ES-I3 (cell line): ENCODE results near the gene PAX6.

Source experiments
- H3K36me3 ChIP-seq: 2 replicates; pipeline ENCODE4 v1.6.1; 2013; ENCODE audit warnings: mild to moderate bottlenecking, low read length, control low read depth, moderate library complexity; ENCODE audit not compliant: insufficient read depth
- H3K4me1 ChIP-seq: 2 replicates; pipeline ENCODE4 v1.6.1; 2013; ENCODE audit warnings: mild to moderate bottlenecking, control low read depth, low read length; ENCODE audit not compliant: insufficient read depth
- H3K9ac ChIP-seq: 2 replicates; pipeline ENCODE4 v1.6.1; 2013; ENCODE audit warnings: low read depth, mild to moderate bottlenecking, low read length, moderate library complexity
- H3K9me3 ChIP-seq: 2 replicates; pipeline ENCODE4 v1.6.1; 2013; ENCODE audit warnings: mild to moderate bottlenecking, low read length, moderate library complexity; ENCODE audit not compliant: control insufficient read depth, insufficient read depth

Gene PAX6

DNA sequence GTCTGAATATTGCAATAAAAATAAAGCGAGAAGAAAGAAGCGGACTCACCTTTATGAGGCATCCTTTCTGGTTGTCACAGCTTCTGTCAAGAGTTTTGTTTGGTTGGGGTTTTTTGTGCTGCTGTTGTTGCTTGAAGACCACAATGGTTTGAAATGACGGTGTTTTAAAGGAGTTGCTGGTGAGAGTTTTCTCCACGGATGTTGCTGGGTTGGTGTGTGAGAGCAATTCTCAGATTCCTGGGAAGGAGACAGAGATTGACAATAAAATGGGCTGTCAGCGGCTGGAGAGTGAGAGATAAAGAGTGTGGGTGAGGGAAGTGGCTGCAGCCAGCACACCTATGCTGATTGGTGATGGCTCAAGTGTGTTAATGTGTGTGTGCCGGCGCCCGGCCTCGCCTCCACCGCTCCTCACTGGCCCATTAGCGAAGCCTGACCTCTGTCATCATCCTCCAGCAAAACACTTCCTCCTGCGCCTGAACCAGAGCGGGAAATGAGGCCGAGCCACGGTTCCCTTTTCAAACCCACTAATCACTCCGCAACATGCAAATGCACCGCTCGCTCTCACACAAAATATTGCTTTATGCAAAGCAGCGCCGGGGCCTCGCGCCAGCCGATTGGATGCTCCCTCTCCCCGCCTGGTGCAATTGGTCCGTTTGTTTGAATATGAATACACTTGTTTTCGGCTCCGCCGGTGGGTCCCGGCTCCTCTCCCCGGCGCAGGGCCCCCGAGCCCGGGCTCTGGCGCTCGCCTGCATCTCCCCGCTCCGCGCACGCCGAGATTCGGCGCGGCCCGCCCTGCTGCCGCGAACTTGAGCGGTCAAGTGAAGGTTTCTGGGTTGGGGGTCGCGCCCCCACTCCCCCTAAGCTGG is at the start of gene PAX6:
Gene PAX6 (minus strand): TSS at position 544 of the 869 bp plus-strand sequence. CDS start 4,911 bp downstream, outside the sequence.
- H3K36me3 ChIP-seq: no peaks in the 10 kb centered on the region
- H3K9ac ChIP-seq: peak within 1 kb of the TSS; percentile 57; the same call in 1 of the 2 replicates
- H3K4me1 ChIP-seq: peaks cover 26% of the 10 kb centered on the region
- H3K9me3 ChIP-seq: no peaks in the 10 kb centered on the region

DNA sequence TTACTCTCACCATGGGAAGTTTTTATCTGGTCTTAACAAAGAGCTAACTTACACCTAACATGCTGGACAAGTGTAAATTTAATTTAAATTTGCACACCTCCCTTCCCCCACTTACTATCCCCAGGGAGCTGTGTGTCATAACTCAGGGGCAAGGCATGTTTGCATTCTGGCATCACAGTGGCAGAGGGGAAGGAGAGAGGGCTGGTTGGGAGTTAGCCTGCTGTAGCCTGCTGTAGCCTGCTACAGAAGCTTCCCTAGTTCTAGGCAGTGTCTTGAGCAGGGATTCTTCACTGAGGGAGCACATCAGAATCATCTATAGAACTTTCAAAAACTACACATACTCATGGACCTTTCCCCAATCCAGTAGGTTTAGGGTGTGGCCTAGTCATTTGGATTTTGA is 49.3 kb upstream of the PAX6 start:
- Histone ChIP-seq H3K4me1 (peaks cover 10% of the 10 kb centered on the region; the same call in 1 of the 2 replicates), H3K9ac (no peak overlapping the region), H3K9me3 (0 out of 2 replicates have a peak, but pooled peaks cover 4% of the 10 kb centered on the region), H3K36me3 (no peaks in the 10 kb centered on the region)

DNA sequence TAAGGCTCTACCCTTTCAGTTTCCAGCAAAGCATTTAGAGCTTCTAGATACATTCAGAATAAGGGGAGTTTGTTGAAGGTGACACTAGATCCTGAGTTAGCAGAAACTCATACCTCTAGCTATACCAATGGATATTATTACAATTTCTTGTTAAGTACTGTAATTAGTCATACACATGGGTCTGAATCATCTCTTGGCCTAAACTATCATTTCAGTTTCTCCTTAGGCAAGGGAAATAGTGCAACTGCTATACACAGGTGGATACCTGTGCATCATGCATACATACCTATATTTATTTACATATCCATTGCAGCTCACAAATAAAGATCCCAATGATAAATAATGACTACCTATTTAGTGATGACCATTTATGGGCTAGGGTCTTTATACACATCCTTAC is 45.1 kb upstream of the PAX6 start:
- Histone ChIP-seq H3K9me3 (no peaks in the 10 kb centered on the region), H3K9ac (no peak overlapping the region), H3K36me3 (no peaks in the 10 kb centered on the region), H3K4me1 (no peaks in the 10 kb centered on the region)

DNA sequence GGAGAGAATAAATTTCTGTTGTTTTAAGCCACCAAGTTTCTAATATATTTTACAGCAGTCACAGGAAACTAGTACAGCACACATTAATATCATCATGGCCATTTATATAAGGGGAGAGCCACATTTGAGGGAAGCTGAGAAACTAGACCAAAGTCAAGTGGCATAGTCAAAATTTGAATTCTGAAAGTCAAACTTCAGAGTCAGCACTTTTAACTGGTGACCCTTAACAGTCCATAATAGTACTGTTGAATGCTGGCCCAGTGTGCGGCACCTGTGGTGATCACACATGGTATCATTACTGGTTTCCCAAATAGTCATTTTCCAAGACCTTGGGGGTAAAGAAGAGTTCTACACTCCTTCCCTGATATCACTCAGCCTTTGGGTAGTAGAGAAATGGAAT is 44.3 kb upstream of the PAX6 start:
- no peak overlapping the region for H3K9ac ChIP-seq
- H3K36me3 ChIP-seq: no peaks in the 10 kb centered on the region
- no peaks in the 10 kb centered on the region for H3K4me1 ChIP-seq
- H3K9me3 ChIP-seq: no peaks in the 10 kb centered on the region

GRCh38 chr11:31850365-31850764 is 39.2 kb upstream of the PAX6 start:
- Histone ChIP-seq H3K4me1 (peaks cover 7% of the 10 kb centered on the region; the same call in 1 of the 2 replicates), H3K9ac (no peak overlapping the region), H3K9me3 (no peaks in the 10 kb centered on the region)

DNA sequence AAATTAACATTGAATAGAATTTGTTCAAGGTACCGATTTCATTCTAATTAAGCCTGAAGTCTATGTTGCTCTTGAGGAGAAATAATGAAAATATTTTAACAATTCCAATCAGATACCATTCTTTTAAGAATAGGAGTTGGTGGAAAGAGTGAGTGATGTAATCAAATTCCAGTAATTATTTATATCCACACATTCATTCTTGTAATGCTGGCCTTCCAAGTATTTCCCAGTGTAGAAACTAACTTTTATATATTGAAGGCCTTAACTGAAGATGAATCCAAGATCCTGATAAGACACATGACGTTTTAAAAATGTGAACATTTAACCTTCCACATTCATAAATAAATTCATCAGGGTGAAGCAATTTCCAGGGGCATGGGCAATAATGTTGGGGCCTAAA is 36.6 kb upstream of the PAX6 start:
- Histone ChIP-seq H3K36me3 (no peaks in the 10 kb centered on the region), H3K9me3 (no peaks in the 10 kb centered on the region), H3K9ac (no peak overlapping the region), H3K4me1 (peaks cover 7% of the 10 kb centered on the region; the same call in 1 of the 2 replicates)

More at GRCh38 chr11:31850365-31850764, 39.2 kb upstream of the PAX6 start:
- H3K36me3 ChIP-seq: no peaks in the 10 kb centered on the region

GRCh38 chr11:31845331-31845730 is 34.2 kb upstream of the PAX6 start:
- Histone ChIP-seq H3K36me3 (no peaks in the 10 kb centered on the region), H3K9ac (no peak overlapping the region), H3K9me3 (no peaks in the 10 kb centered on the region), H3K4me1 (peaks cover 7% of the 10 kb centered on the region; the same call in 1 of the 2 replicates)

DNA sequence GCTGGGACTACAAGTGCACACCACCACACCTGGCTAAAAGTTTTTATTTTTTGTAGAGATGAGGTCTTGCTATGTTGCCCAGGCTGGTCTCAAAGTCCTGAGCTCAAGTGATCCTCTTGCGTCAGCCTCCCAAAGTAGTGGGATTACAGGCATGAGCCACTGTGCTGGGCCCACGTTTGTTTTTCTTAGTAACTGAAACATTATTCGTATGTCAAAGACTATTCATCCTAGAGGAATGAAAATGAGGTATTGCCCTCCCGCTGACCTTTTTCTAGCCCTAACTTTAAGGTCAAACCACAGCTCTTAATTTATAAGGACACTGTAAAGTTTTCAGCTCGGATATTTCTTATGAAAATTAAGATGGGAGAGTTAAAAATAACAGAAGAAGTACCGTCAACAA is 33.2 kb upstream of the PAX6 start:
- no peaks in the 10 kb centered on the region for H3K9me3 ChIP-seq
- no peak overlapping the region for H3K9ac ChIP-seq
- no peaks in the 10 kb centered on the region for H3K36me3 ChIP-seq
- peaks cover 7% of the 10 kb centered on the region; the same call in 1 of the 2 replicates for H3K4me1 ChIP-seq

DNA sequence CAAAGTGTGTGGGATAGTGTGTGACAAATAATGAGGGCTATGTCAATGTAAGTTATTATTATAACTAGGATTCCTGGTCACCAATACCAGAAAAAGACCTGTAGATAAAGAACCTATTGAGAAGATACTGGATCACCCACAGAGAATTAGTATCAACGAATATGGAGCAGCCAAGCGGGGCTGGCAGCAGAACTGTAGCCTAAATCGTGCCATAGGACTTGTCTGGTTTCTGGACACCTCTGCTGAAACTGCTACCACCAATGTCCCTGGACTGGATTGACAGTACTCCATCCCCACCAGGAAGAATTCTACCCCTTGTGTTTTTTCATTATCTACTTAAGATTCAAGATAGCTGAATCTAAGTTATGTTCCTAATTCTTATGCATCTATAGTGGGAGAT is 30.3 kb upstream of the PAX6 start:
- H3K9me3 ChIP-seq: no peaks in the 10 kb centered on the region
- H3K9ac ChIP-seq: no peak overlapping the region
- no peaks in the 10 kb centered on the region for H3K36me3 ChIP-seq
- H3K4me1 ChIP-seq: no peaks in the 10 kb centered on the region

DNA sequence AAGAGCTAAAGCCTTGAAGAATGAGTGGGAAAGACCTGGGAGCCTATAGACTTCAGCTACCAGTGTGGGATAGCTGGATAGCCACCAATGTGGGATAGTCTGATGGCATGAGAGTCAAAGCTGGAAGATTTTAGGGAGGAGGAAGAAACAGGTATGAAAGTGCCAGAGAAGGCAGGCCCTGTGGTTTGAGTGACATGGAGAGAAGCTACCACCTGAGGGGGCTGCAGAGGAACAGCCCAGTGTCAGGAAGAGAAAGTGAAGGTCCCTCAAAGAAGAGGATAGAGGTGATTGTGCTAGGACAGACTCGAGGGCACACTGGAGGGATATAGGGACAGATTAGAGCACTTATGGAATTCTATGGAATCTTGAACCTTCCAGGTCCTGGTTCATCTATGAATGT is 23.1 kb upstream of the PAX6 start:
- H3K9me3 ChIP-seq: no peaks in the 10 kb centered on the region
- H3K36me3 ChIP-seq: no peaks in the 10 kb centered on the region
- H3K9ac ChIP-seq: no peak overlapping the region
- H3K4me1 ChIP-seq: no peaks in the 10 kb centered on the region

DNA sequence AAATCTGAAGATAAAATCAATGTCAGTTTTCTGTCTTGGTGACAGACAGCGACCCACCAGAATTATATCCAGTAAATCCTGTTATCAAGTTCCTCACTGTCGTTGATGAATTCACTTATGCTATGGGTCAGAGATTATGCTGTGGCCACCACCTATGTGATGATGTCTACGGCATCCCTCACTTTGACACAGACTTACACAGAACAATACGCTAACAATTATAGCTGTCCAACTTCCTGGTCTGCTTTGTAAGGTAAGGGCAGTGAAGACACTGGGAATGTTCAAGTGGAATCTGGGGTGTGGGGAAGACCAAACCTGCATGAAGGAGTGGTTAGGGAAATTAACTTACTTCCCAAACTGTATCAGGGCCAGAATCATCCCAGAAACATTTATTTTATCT is 19.3 kb upstream of the PAX6 start:
- H3K9me3 ChIP-seq: no peaks in the 10 kb centered on the region

GRCh38 chr11:31828217-31828616 is 17.1 kb upstream of the PAX6 start:
- H3K36me3 ChIP-seq: no peaks in the 10 kb centered on the region
- H3K9me3 ChIP-seq: no peaks in the 10 kb centered on the region
- no peak overlapping the region for H3K9ac ChIP-seq
- H3K4me1 ChIP-seq: peaks cover 8% of the 10 kb centered on the region; the same call in 1 of the 2 replicates

More for the DNA sequence above, 19.3 kb upstream of the PAX6 start:
- no peaks in the 10 kb centered on the region for H3K36me3 ChIP-seq
- H3K9ac ChIP-seq: no peak overlapping the region
- H3K4me1 ChIP-seq: peaks cover 8% of the 10 kb centered on the region; the same call in 1 of the 2 replicates

GRCh38 chr11:31827455-31828206 is 16.5 kb upstream of the PAX6 start:
- H3K9me3 ChIP-seq: no peaks in the 10 kb centered on the region
- no peaks in the 10 kb centered on the region for H3K36me3 ChIP-seq
- H3K9ac ChIP-seq: peak overlapping the region; percentile 42; the same call in 1 of the 2 replicates
- H3K4me1 ChIP-seq: peaks cover 8% of the 10 kb centered on the region; the same call in 1 of the 2 replicates

GRCh38 chr11:31826536-31827438 is 15.7 kb upstream of the PAX6 start:
- Histone ChIP-seq H3K4me1 (peaks cover 12% of the 10 kb centered on the region), H3K36me3 (no peaks in the 10 kb centered on the region), H3K9me3 (no peaks in the 10 kb centered on the region), H3K9ac (peak overlapping the region; percentile 42; the same call in 1 of the 2 replicates)
